Smooth muscle cell (in vitro differentiated cells): Measurements from ENCODE around the gene PIAS2. TPM values are rescaled to one million over a fixed set of nuclear protein-coding genes. Genes with fewer than 3 reads are reported as not detected.
"Not testable (repeated sequence)": the region's sequence is repeated elsewhere in the genome, so short reads cannot be mapped to it uniquely, and the experiment has no call there.

Experiments
- DNase-seq: peaks from one replicate; lab custom pipeline; 2025; ENCODE audit not compliant: unreplicated experiment; lab: John Stamatoyannopoulos, UW
- H2AFZ ChIP-seq: fragments of 200-600 bp; sonication (generic); 2 replicates; pipeline ENCODE4 v1.6.0; 2016; ENCODE audit warnings: antibody characterized with exemption, low read depth, mild to moderate bottlenecking
- H3F3A ChIP-seq: fragments of 200-600 bp; sonication (generic); 2 replicates; pipeline ENCODE4 v1.6.0; 2017; ENCODE audit warnings: antibody characterized with exemption, low read depth
- H3K27ac ChIP-seq: fragments of 200-600 bp; sonication (generic); 2 replicates; pipeline ENCODE4 v1.5.1; 2016; ENCODE audit warnings: low read depth, mild to moderate bottlenecking
- H3K27me3 ChIP-seq: fragments of 200-600 bp; sonication (generic); 2 replicates; pipeline ENCODE4 v1.6.1; 2016; ENCODE audit warnings: low read depth, mild to moderate bottlenecking
- H3K36me3 ChIP-seq: fragments of 200-600 bp; sonication (generic); 2 replicates; pipeline ENCODE4 v1.5.1; 2016; ENCODE audit warnings: low read depth
- H3K4me1 ChIP-seq: fragments of 200-600 bp; sonication (generic); 2 replicates; pipeline ENCODE4 v1.5.1; 2016; ENCODE audit warnings: low read depth
- H3K4me2 ChIP-seq: fragments of 200-600 bp; sonication (generic); 2 replicates; pipeline ENCODE4 v1.6.0; 2016; ENCODE audit warnings: mild to moderate bottlenecking
- H3K4me3 ChIP-seq: fragments of 200-600 bp; sonication (generic); 2 replicates; pipeline ENCODE4 v1.5.1; 2016; ENCODE audit warnings: mild to moderate bottlenecking
- H3K79me2 ChIP-seq: fragments of 200-600 bp; sonication (generic); 2 replicates; pipeline ENCODE4 v1.6.0; 2016; ENCODE audit warnings: low read depth, mild to moderate bottlenecking
- H3K9ac ChIP-seq: fragments of 200-600 bp; sonication (generic); 2 replicates; pipeline ENCODE4 v1.6.0; 2016; ENCODE audit warnings: low read depth
- H3K9me3 ChIP-seq: fragments of 200-600 bp; sonication (generic); replicated peaks from 2 replicates; pipeline ENCODE4 v1.5.1; 2016; ENCODE audit warnings: low read depth
- H4K20me1 ChIP-seq: fragments of 200-600 bp; sonication (generic); 2 replicates; pipeline ENCODE4 v1.6.0; 2016; ENCODE audit warnings: low read depth
- WGBS: methylation state at CpG from one replicate; pipeline ENCODE4 v1.1.7; 2016; ENCODE audit warnings: low lambda C conversion rate; 5-methylcytosine and 5-hydroxymethylcytosine counted together
- polyA plus RNA-seq: library from polyadenylated mRNA; unstranded; fragments of >200 nt; fragmentation: Nextera tagmentation; extraction: Ambion mirVana; gene quantifications from 2 replicates; pipeline ENCODE4 v1.2.1, GENCODE V29; 2016
- total RNA-seq: library from RNA; depleted of rRNA; stranded (reverse); fragments of >200 nt; gene quantifications from 2 replicates; pipeline ENCODE4 v1.2.3, GENCODE V29; 2014
- TF ChIP-seq, protein P1 (sequence below): fragments of 200-600 bp; sonication (generic); IDR thresholded peaks from 2 replicates; pipeline ENCODE4 v1.5.1; 2017; ENCODE audit warnings: borderline replicate concordance, mild to moderate bottlenecking, antibody characterized with exemption; ENCODE audit not compliant: insufficient read depth, poor library complexity, severe bottlenecking

The PIAS2 gene
- total and polyA plus RNA-seq, 2 experiments from 2014 or later = 15.7 to 26.6 TPM

DNA sequence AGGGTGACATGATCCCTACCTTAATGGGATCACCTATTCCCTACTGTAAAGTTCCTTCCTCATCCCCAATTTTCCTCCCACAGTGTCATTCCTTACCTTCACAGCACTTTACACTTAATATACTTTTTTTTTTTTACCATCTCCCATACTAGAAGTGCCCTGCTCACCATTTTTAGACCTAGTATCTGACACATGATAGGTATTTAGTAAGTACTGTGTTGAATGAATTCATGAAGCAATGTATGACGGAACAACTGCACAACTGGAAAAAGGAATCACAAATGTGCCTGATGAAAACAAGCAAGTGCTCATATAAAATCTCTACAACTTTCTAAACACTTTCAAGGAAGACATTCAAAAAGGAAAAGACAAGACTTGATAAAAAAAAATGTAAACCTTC, 83.4 kb downstream of the PIAS2 start:
- Histone ChIP-seq H3F3A (no peaks in the 10 kb centered on the region), H3K9ac (no peak overlapping the region), H3K36me3 (peaks cover 4% of the 10 kb centered on the region), H2AFZ (no peak overlapping the region), H3K4me2 (no peak overlapping the region), H3K4me1 (no peaks in the 10 kb centered on the region), H3K9me3 (no peaks in the 10 kb centered on the region), H4K20me1 (no peaks in the 10 kb centered on the region), H3K27ac (no peak overlapping the region), H3K79me2 (no peaks in the 10 kb centered on the region), H3K4me3 (no peak overlapping the region), H3K27me3 (no peaks in the 10 kb centered on the region)
- WGBS = 100% methylated on average over 1 of the region's 1 CpG
- DNase-seq = no peak
- TF ChIP-seq, protein P1, sequence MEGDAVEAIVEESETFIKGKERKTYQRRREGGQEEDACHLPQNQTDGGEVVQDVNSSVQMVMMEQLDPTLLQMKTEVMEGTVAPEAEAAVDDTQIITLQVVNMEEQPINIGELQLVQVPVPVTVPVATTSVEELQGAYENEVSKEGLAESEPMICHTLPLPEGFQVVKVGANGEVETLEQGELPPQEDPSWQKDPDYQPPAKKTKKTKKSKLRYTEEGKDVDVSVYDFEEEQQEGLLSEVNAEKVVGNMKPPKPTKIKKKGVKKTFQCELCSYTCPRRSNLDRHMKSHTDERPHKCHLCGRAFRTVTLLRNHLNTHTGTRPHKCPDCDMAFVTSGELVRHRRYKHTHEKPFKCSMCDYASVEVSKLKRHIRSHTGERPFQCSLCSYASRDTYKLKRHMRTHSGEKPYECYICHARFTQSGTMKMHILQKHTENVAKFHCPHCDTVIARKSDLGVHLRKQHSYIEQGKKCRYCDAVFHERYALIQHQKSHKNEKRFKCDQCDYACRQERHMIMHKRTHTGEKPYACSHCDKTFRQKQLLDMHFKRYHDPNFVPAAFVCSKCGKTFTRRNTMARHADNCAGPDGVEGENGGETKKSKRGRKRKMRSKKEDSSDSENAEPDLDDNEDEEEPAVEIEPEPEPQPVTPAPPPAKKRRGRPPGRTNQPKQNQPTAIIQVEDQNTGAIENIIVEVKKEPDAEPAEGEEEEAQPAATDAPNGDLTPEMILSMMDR = no peak

DNA sequence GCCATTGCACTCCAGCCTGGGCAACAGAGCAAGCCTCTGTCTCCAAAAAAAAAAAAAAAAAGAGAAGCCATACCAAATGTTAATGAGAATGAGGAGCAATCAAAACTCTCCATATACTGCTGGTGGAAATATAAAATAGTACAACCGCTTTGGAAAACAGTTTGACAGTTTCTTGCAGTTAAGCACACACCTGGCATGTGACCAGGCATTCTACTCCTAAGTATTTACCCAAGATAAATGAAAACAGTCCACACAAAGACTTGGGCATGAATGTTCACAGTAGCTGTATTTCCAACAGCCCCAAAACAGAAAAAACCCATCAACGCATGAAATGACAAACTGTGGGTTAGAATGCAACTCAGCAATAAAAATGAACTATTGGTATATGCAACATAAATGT, 84.5 kb downstream of the PIAS2 start:
- Histone ChIP-seq H3K4me2 (no peak overlapping the region), H3K4me3 (no peak overlapping the region), H3K27me3 (no peaks in the 10 kb centered on the region), H3K79me2 (no peaks in the 10 kb centered on the region), H3K9ac (no peak overlapping the region), H2AFZ (no peak overlapping the region), H4K20me1 (peaks cover 5% of the 10 kb centered on the region), H3K36me3 (peaks cover 4% of the 10 kb centered on the region), H3K27ac (no peak overlapping the region), H3F3A (no peaks in the 10 kb centered on the region), H3K9me3 (no peaks in the 10 kb centered on the region), H3K4me1 (no peaks in the 10 kb centered on the region)
- DNase-seq = no peak
- WGBS = 98% methylated on average over 2 of the region's 2 CpGs
- TF ChIP-seq, protein P1 = no peak

DNA sequence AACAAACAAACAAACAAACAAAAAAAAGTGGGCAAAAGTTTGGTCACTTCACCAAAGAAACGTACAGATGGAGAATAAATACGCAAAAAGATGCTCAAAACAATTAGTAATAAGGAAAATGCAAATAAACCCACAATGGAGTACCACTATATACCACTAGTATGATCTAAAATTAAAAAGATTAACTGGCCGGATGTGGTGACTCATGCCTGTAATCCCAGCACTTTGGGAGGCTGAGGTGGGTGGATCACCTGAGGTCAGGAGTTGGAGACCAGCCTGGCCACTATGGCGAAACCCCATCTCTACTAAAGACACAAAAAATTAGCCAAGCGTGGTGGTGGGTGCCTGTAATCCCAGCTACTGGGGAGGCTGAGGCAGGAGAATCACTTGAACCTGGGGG, 84.9 kb downstream of the PIAS2 start:
- H3K36me3 ChIP-seq, H3K79me2 ChIP-seq, H3K4me3 ChIP-seq, H3K4me2 ChIP-seq, DNase-seq, H3K9ac ChIP-seq, H3F3A ChIP-seq, H3K27ac ChIP-seq, H4K20me1 ChIP-seq, H3K27me3 ChIP-seq, H2AFZ ChIP-seq, H3K4me1 ChIP-seq, H3K9me3 ChIP-seq: not testable (repeated sequence)
- 97% methylated on average over 5 of the region's 5 CpGs for WGBS

DNA sequence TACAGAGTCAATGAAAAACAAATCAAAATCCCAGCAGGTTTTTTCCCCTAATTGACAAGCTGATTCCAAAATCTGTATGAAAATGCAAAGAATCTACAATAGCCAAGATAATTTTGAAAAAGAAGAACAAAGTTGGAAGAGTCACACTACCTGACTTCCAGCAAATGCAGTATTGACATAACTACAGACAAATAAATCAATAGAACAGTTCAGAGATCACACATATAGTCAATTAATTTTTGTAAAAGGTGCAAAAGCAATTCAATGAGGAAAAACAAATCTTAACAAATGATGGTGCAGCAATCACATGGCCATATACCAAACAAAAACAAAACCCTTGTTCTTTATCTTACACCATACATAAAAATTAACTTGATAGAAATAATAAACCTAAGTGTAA, 85.9 kb downstream of the PIAS2 start:
- Histone ChIP-seq H3K4me3 (no peak overlapping the region), H3K36me3 (peaks cover 8% of the 10 kb centered on the region), H4K20me1 (peaks cover 5% of the 10 kb centered on the region), H3K4me2 (no peak overlapping the region), H2AFZ (no peak overlapping the region), H3K4me1 (no peaks in the 10 kb centered on the region), H3K27me3 (no peaks in the 10 kb centered on the region), H3K9ac (no peak overlapping the region), H3K9me3 (no peaks in the 10 kb centered on the region), H3K27ac (no peak overlapping the region), H3K79me2 (no peaks in the 10 kb centered on the region), H3F3A (no peaks in the 10 kb centered on the region)
- DNase-seq = no peak
- TF ChIP-seq, protein P1 = no peak
